Endothelial cell of umbilical vein (primary cell): ENCODE results near the gene ZNF488. TPM values are rescaled to one million over a fixed set of nuclear protein-coding genes. Genes with fewer than 3 reads are reported as not detected.

Experiments used
- BruUV-seq: library from RNA; stranded (reverse); fragments of 400-500 nt; replicated peaks from 2 replicates; lab custom pipeline; 2021; lab: Mats Ljungman, UMichigan
- CTCF ChIA-PET: fragments of 300-600, 350-600 bp; sonication (Branson Sonifier 250); formaldehyde crosslinking; loops from one replicate; lab custom pipeline; 2021; ENCODE audit warnings: antibody characterized with exemption, inconsistent platforms; lab: Charles Lee
- POLR2A ChIA-PET: fragments of 300-600, 350-600 bp; sonication (Branson Sonifier 250); formaldehyde crosslinking; loops from one replicate; lab custom pipeline; 2021; ENCODE audit warnings: antibody characterized with exemption, inconsistent platforms; lab: Charles Lee
- DNase-seq: peaks from one replicate; pipeline ENCODE4 v3.0.0-alpha.2; 2011; ENCODE audit warnings: low read depth, low spot score
- FAIRE-seq: peaks from 2 replicates; lab custom pipeline; 2011; peaks lifted over from hg19 to GRCh38; lab: Jason Lieb, UNC
- H2AFZ ChIP-seq: 2 replicates; pipeline ENCODE4 v1.6.0; 2012; ENCODE audit warnings: low read depth, low read length, control low read depth, inconsistent platforms
- H3K27ac ChIP-seq: 2 replicates; pipeline ENCODE4 v1.5.1; 2011; ENCODE audit warnings: low read depth, mild to moderate bottlenecking, control low read depth, low read length, moderate library complexity; ENCODE audit not compliant: insufficient read depth
- H3K27me3 ChIP-seq, 2 experiments: 2 replicates each; pipeline versions ENCODE4 v1.6.0 to v1.6.1; 2011; ENCODE audit warnings: low read length in 2 of 2, mixed read lengths in 1 of 2; ENCODE audit not compliant: control insufficient read depth in 2 of 2, insufficient read depth in 2 of 2
- H3K36me3 ChIP-seq, 2 experiments: 2 replicates in 1 of 2; 3 replicates in 1 of 2; pipeline ENCODE4 v1.5.1; 2011; ENCODE audit warnings: low read length in 2 of 2, mild to moderate bottlenecking in 1 of 2, moderate library complexity in 1 of 2; ENCODE audit not compliant: control insufficient read depth in 2 of 2, insufficient read depth in 2 of 2; ENCODE audit errors: extremely low read depth in 1 of 2
- H3K4me1 ChIP-seq: 3 replicates; pipeline ENCODE4 v1.5.1; 2011; ENCODE audit warnings: mild to moderate bottlenecking, low read length; ENCODE audit not compliant: control insufficient read depth, insufficient read depth; ENCODE audit errors: extremely low read depth
- H3K4me2 ChIP-seq: 2 replicates; pipeline ENCODE4 v1.6.1; 2011; ENCODE audit warnings: low read length, control low read depth, mixed read lengths; ENCODE audit not compliant: insufficient read depth
- H3K4me3 ChIP-seq, 3 experiments: fragments of 200-600 bp in 1 of 3; sonication (generic), shearing (Covaris generic) in 1 of 3; replicated peaks in 1 of 3; 2 replicates each; pipeline ENCODE4 v1.5.1; 2011 to 2016; ENCODE audit warnings: control low read depth in 3 of 3, low read length in 3 of 3, mild to moderate bottlenecking in 2 of 3, inconsistent platforms in 1 of 3, low read depth in 1 of 3, moderate library complexity in 1 of 3; ENCODE audit not compliant: insufficient read depth in 1 of 3
- H3K79me2 ChIP-seq: 2 replicates; pipeline ENCODE4 v1.6.0; 2012; ENCODE audit warnings: low read length, inconsistent platforms; ENCODE audit not compliant: control insufficient read depth, insufficient read depth
- H3K9ac ChIP-seq: replicated peaks from 2 replicates; pipeline ENCODE3; 2011; ENCODE audit warnings: low read length, control low read depth; ENCODE audit not compliant: insufficient read depth; ENCODE audit errors: extremely low read depth
- H3K9me1 ChIP-seq: replicated peaks from 3 replicates; pipeline ENCODE4 v1.6.0; 2011; ENCODE audit warnings: mild to moderate bottlenecking, low read length; ENCODE audit not compliant: control insufficient read depth, insufficient read depth; ENCODE audit errors: extremely low read depth
- H3K9me3 ChIP-seq: replicated peaks from 2 replicates; pipeline ENCODE4 v1.5.1; 2012; ENCODE audit warnings: low read length, inconsistent platforms; ENCODE audit not compliant: control insufficient read depth, insufficient read depth
- H4K20me1 ChIP-seq: replicated peaks from 2 replicates; pipeline ENCODE3; 2011; ENCODE audit warnings: mild to moderate bottlenecking, low read length; ENCODE audit not compliant: control insufficient read depth, insufficient read depth; ENCODE audit errors: extremely low read depth
- EZH2 ChIP-seq: IDR thresholded peaks from 2 replicates; pipeline ENCODE4 v1.6.1; 2012; ENCODE audit warnings: borderline replicate concordance, low read depth, mild to moderate bottlenecking, moderate library complexity, low read length, inconsistent platforms; ENCODE audit not compliant: severe bottlenecking
- FOS ChIP-seq: IDR thresholded peaks from 2 replicates; pipeline ENCODE4 v1.6.1; 2011; ENCODE audit warnings: mild to moderate bottlenecking, low read length, moderate library complexity, borderline replicate concordance; ENCODE audit not compliant: insufficient read depth
- JUN ChIP-seq: IDR thresholded peaks from 2 replicates; pipeline ENCODE4 v1.6.1; 2011; ENCODE audit warnings: borderline replicate concordance, low read depth; ENCODE audit not compliant: insufficient read length, insufficient read depth
- MYC ChIP-seq: IDR thresholded peaks from one replicate; pipeline ENCODE4 v1.6.1; 2011; ENCODE audit warnings: mild to moderate bottlenecking, low read depth, low read length
- POLR2A ChIP-seq: IDR thresholded peaks from 2 replicates; pipeline ENCODE4 v1.6.1; 2012; ENCODE audit warnings: low read depth, mild to moderate bottlenecking, control low read depth, low read length
- POLR2AphosphoS5 ChIP-seq: IDR thresholded peaks from 2 replicates; pipeline ENCODE4 v1.6.1; 2012; ENCODE audit warnings: low read depth, mild to moderate bottlenecking, control low read depth, low read length, moderate library complexity; ENCODE audit not compliant: insufficient read depth
- dilution Hi-C: fragments of 300-500 bp; cut with MboI; formaldehyde crosslinking; loops from one replicate; pipeline ENCODE4 v1.15.0; 2019; ENCODE audit warnings: low sequenced_read_pairs; ENCODE audit not compliant: extremely low pct_ligation_motif_present
- intact Hi-C: fragments of 100-400 bp; cut with micrococcal nuclease; formaldehyde crosslinking; loops from one replicate; pipeline ENCODE4 v1.10.0; 2022
- polyA plus RNA-seq, 4 experiments: library from polyadenylated mRNA; depleted of rRNA in 3 of 4; stranded (reverse) in 3 of 4; unstranded in 1 of 4; fragments of >200 nt; gene quantifications; 2 replicates each; pipeline versions ENCODE4 v1.2.1 to v1.2.3, GENCODE V29; 2011 to 2012; ENCODE audit warnings: missing spikeins in 1 of 4
- total RNA-seq: library from RNA; stranded (reverse); gene quantifications from 2 replicates; pipeline ENCODE4 v1.2.3, GENCODE V29; 2021
- TF ChIP-seq, protein P1 (sequence below): IDR thresholded peaks from 2 replicates; pipeline ENCODE4 v1.6.1; 2011; ENCODE audit not compliant: insufficient read depth, insufficient read length

ZNF488 gene
- total and polyA plus RNA-seq, 2 donors (not counting 3 experiments of a cell fraction or from before 2014, with no cell fraction given) = 0.21 to 0.38 TPM

DNA sequence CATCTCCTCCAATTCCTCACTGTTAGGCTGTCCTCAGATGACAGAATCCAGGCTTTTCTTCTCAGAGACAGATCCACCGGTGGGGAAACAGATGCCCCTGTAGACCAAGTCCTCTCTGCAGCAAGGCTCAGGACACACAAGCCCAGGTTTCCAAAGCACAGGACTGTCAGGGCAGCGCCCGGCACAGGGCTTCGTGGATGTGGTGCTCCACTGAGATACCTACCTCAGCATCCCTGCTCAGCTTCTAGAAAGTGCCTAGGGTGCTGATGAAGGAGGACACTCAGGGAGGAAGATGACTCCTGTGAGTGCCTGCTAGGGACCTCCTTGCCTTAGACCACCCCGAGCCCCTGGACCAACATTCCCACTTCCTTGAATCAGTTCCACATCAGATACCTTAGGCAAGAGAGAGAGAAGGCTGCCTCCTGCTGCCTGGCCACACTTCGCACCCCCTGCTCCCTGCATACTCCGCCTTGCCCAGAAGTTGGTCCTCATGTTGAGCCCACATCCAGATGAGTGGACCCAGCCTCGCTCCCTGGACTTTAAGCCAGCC is 44.8 kb downstream of the ZNF488 start:
- H3K36me3 ChIP-seq = no peaks in the 10 kb centered on the region
- H3K9me3 ChIP-seq = no peaks in the 10 kb centered on the region
- no peak overlapping the region for H3K27ac ChIP-seq
- no peak overlapping the region for H3K4me2 ChIP-seq
- H3K27me3 ChIP-seq = peaks cover 0 to 8% of the 10 kb centered on the region in 2 experiments
- POLR2A ChIA-PET = no interaction called here
- no peak overlapping the region for H3K4me3 ChIP-seq
- TF ChIP-seq, protein P1, sequence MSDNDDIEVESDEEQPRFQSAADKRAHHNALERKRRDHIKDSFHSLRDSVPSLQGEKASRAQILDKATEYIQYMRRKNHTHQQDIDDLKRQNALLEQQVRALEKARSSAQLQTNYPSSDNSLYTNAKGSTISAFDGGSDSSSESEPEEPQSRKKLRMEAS = no peak
- no peak for TF ChIP-seq POLR2A
- TF ChIP-seq MYC = no peak
- TF ChIP-seq POLR2AphosphoS5 = no peak
- no peak for TF ChIP-seq JUN
- no peak for TF ChIP-seq FOS
- TF ChIP-seq EZH2 = no peak
- no TSS peak for BruUV-seq
- dilution Hi-C loops (no loop called here), intact Hi-C loops (no loop called here)
- CTCF ChIA-PET = interaction anchor here (0.9 to 2.2 kb wide), 7 partner anchors 11 to 346 kb away, joined by 3 to 49 read pairs (median 8); no protein-coding TSS in a partner anchor
- no peak overlapping the region for H2AFZ ChIP-seq
- no peak overlapping the region for H3K9ac ChIP-seq
- no peaks in the 10 kb centered on the region for H3K9me1 ChIP-seq
- H3K79me2 ChIP-seq = no peaks in the 10 kb centered on the region
- no peaks in the 10 kb centered on the region for H3K4me1 ChIP-seq
- FAIRE-seq = no peak
- H4K20me1 ChIP-seq = no peaks in the 10 kb centered on the region
- DNase-seq = no peak

DNA sequence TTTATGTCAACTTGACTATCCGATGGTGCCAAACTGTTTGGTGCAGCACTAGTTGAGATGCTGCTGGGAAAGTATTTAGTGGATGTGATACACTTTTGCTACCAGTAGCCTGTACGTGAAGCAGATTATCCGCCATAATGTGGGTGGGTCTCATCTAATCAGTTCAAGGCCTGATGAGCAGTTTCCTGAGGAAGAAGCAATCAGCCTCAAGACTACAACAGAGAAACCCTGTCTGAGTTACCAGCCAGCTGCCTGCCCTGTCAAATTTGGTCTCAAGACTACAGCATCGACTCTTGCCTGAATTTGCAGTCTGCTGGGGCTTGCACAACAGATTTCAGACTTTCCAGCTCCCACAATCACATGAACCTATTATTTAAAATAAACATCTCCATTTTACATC is 46.8 kb downstream of the ZNF488 start:
- intact Hi-C loops = no loop called here
- TF ChIP-seq POLR2AphosphoS5 (no peak), POLR2A (no peak), MYC (no peak)
- Histone ChIP-seq H2AFZ (no peak overlapping the region), H3K9me1 (no peaks in the 10 kb centered on the region), H3K4me3 (no peak overlapping the region), H4K20me1 (no peaks in the 10 kb centered on the region), H3K4me2 (no peak overlapping the region), H3K9me3 (no peaks in the 10 kb centered on the region), H3K27me3 (peaks cover 0 to 8% of the 10 kb centered on the region in 2 experiments), H3K27ac (no peak overlapping the region), H3K36me3 (no peaks in the 10 kb centered on the region), H3K79me2 (no peaks in the 10 kb centered on the region), H3K9ac (no peak overlapping the region), H3K4me1 (no peaks in the 10 kb centered on the region)
- dilution Hi-C loops = no loop called here
- ChIA-PET CTCF (interaction anchor here (2.1 kb wide), 1 partner anchor 290 kb away, joined by 8 read pairs; no protein-coding TSS in a partner anchor), POLR2A (no interaction called here)
- no TSS peak for BruUV-seq
- DNase-seq (no peak), FAIRE-seq (no peak)
